ENCODE data around the gene SHB.

- TF ChIP-seq CTCF (IDR thresholded peaks at IDR 0.05; ENCODE audit: low read depth, low read length) (no peak), EZH2phosphoT487 (IDR thresholded peaks at IDR 0.05; ENCODE audit: low read depth) (no peak)
Observed at GRCh38 chr9:37967761-37968080, 101.3 kb downstream of the SHB start.
